Choroid plexus epithelial cell (primary cell): ENCODE data around the gene P2RY4.
"Not testable (repeated sequence)": the region's sequence is repeated elsewhere in the genome, so short reads cannot be mapped to it uniquely, and the experiment has no call there.

ENCODE experiments used
- DNase-seq: peaks from one replicate; pipeline ENCODE4 v3.0.0-alpha.2; 2010; ENCODE audit warnings: low read depth
- H3K4me3 ChIP-seq: 2 replicates; pipeline ENCODE4 v1.5.1; 2011; ENCODE audit warnings: low read depth, mild to moderate bottlenecking, control low read depth, low read length, moderate library complexity
- TF ChIP-seq, protein P1 (sequence below): conservative IDR thresholded peaks from 2 replicates; pipeline ENCODE4 v1.5.1; 2011; ENCODE audit warnings: low read depth, mild to moderate bottlenecking, control low read depth, inconsistent platforms, low read length, moderate library complexity

Gene P2RY4

GRCh38 chrX:70247252-70247651, 12.8 kb downstream of the P2RY4 start:
- TF ChIP-seq, protein P1, sequence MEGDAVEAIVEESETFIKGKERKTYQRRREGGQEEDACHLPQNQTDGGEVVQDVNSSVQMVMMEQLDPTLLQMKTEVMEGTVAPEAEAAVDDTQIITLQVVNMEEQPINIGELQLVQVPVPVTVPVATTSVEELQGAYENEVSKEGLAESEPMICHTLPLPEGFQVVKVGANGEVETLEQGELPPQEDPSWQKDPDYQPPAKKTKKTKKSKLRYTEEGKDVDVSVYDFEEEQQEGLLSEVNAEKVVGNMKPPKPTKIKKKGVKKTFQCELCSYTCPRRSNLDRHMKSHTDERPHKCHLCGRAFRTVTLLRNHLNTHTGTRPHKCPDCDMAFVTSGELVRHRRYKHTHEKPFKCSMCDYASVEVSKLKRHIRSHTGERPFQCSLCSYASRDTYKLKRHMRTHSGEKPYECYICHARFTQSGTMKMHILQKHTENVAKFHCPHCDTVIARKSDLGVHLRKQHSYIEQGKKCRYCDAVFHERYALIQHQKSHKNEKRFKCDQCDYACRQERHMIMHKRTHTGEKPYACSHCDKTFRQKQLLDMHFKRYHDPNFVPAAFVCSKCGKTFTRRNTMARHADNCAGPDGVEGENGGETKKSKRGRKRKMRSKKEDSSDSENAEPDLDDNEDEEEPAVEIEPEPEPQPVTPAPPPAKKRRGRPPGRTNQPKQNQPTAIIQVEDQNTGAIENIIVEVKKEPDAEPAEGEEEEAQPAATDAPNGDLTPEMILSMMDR: no peak
- no peak overlapping the region for H3K4me3 ChIP-seq
- no peak for DNase-seq

GRCh38 chrX:70244881-70245280, 15.1 kb downstream of the P2RY4 start:
- H3K4me3 ChIP-seq: no peak overlapping the region
- TF ChIP-seq, protein P1: no peak
- DNase-seq: no peak

DNA sequence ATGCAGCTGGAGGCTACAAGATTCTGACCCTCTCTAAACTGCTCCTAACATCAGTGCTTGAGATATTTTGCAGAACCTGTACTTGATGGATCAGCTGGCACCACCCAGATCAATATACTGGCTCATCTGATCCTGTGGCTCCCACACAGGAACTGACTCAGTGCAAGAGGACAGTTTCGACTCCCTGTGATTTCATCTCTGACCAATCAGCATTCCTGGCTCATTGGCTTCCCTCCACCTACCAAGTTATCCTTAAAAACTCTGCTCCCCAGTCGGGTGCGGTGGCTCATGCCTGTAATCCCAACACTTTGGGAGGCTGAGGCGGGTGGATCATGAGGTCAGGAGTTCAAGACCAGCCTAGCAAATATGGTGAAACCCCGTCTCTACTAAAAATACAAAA, 16.4 kb downstream of the P2RY4 start:
- not testable (repeated sequence) for DNase-seq

DNA sequence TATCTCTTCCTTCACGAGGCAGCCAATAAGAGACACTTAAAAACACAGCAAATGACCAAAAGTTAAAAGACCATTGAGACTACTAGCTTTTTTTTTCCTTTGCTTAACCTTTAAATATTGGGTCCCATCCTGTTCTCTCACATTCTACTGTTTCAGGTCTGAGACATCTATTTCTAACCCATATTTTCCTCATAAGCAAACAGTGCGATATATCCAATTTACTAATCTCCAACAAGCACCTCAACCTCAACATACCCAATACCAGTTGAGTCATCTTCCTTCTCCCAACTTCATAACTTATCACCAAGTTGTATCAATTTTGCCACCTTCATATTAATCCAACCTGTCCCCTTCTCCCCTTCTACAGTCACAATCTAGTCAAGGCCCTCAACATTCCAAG, 18.5 kb downstream of the P2RY4 start:
- TF ChIP-seq, protein P1: no peak
- DNase-seq: no peak

More for the DNA sequence above, 16.4 kb downstream of the P2RY4 start:
- not testable (repeated sequence) for H3K4me3 ChIP-seq

GRCh38 chrX:70240751-70241150, 19.3 kb downstream of the P2RY4 start:
- no peak overlapping the region for H3K4me3 ChIP-seq
- TF ChIP-seq, protein P1: no peak
- DNase-seq: no peak

More for the DNA sequence above, 18.5 kb downstream of the P2RY4 start:
- no peak overlapping the region for H3K4me3 ChIP-seq

DNA sequence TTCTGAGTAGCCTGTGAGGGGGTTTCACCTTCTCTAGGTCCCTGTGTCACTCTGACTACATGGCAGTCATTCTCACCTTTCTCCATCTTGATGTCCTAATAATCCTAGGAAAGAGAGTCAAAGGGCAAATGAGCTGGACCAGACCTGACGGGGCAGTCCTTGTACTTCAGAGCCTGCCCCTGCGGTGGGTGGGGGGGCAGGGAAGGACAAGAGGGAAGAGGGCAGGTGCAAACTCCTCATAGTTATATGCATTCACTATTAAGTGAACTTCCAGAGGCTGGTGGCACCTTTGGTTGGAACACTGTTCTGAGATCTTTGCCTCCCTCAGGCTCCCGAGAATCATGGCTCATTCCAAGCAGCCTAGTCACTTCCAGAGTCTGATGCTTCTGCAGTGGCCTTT, 25.6 kb downstream of the P2RY4 start, which contains the start of gene AWAT1:
TSS of gene AWAT1 (plus strand) at position 301 of the 400 bp plus-strand sequence. CDS start at position 342, 41 bp downstream.
- H3K4me3 ChIP-seq: no peak within 1 kb of the TSS
- TF ChIP-seq, protein P1: no peak
- no peak for DNase-seq

DNA sequence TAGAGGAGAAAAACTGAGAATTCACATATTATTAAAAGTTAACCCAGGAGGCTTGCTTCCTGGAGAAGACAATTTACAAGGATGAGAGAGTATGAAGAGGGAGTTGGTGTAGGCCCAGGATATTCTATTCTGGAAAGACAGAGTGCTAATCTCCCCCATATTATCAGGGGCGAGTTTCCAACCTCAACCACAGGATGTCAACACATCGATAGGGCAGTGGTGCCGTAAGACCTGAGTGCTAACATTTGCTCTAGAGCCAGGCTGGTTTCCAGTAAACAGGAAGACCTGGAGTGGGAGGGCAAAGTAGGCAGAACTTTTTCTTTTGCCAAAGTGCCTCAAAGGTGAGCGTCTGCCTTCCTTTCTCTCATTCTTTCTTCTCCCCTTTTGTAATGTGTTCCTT, 28.3 kb downstream of the P2RY4 start:
- H3K4me3 ChIP-seq: no peak overlapping the region
- no peak for DNase-seq
- TF ChIP-seq, protein P1: no peak
